H1 (cell line): Measurements from ENCODE around the gene CHST8.

Experiments used
- JUND ChIP-seq: IDR thresholded peaks from 2 replicates; pipeline ENCODE4 v1.6.1; 2011; ENCODE audit warnings: mild to moderate bottlenecking, improper control_type of control experiment, low read length
- TAF1 ChIP-seq: IDR thresholded peaks from 2 replicates; pipeline ENCODE4 v1.6.1; 2011; ENCODE audit warnings: mild to moderate bottlenecking, low read depth, low read length
- TF ChIP-seq, protein P1 (sequence below), 3 experiments: IDR thresholded peaks; 1 replicate in 2 of 3; 2 replicates in 1 of 3; pipeline versions ENCODE4 v1.5.1 to v1.6.1; 2011; ENCODE audit warnings: low read length in 3 of 3, mild to moderate bottlenecking in 3 of 3, inconsistent platforms in 2 of 3, low read depth in 1 of 3, moderate library complexity in 1 of 3; ENCODE audit not compliant: insufficient read depth in 1 of 3; ENCODE audit errors: control extremely low read depth in 1 of 3

DNA sequence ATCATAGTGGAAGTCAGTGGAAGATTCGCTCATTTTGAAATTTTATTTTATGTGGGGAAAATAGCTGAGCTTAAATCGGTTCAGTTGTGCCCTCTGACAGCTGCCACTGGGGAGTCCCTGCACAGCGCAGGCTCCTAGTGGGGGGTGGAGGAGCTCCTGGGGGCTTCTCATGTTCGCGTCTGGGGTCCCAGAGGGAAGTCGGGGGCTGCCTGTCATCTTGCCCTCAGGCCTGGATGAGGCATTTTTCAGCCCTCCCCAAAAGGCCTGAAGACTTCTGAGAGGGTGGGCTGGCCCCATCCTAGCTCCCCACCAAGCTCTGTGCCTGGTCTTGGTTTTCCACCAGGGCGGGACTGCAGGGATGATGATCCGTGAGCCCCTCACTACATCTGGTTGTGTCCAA, 82.1 kb downstream of the CHST8 start:
- TF ChIP-seq JUND = no peak
- TF ChIP-seq, protein P1, sequence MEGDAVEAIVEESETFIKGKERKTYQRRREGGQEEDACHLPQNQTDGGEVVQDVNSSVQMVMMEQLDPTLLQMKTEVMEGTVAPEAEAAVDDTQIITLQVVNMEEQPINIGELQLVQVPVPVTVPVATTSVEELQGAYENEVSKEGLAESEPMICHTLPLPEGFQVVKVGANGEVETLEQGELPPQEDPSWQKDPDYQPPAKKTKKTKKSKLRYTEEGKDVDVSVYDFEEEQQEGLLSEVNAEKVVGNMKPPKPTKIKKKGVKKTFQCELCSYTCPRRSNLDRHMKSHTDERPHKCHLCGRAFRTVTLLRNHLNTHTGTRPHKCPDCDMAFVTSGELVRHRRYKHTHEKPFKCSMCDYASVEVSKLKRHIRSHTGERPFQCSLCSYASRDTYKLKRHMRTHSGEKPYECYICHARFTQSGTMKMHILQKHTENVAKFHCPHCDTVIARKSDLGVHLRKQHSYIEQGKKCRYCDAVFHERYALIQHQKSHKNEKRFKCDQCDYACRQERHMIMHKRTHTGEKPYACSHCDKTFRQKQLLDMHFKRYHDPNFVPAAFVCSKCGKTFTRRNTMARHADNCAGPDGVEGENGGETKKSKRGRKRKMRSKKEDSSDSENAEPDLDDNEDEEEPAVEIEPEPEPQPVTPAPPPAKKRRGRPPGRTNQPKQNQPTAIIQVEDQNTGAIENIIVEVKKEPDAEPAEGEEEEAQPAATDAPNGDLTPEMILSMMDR (IDR thresholded peaks at IDR 0.05; ENCODE audit: control extremely low read depth in 1 of 3, insufficient read depth in 1 of 3, low read depth in 1 of 3, low read length in 3 of 3) = no peak
- no peak for TF ChIP-seq TAF1
